GM21723 (cell line): ENCODE measurements around the gene PCDHGA9.
A peak's percentile ranks its signal among the peaks of the same experiment; 100 is the strongest.
"Not testable (repeated sequence)": the region's sequence is repeated elsewhere in the genome, so short reads cannot be mapped to it uniquely, and the experiment has no call there.

Source experiments
- ATAC-seq: cut with Tn5 transposase; IDR thresholded peaks from one replicate; pipeline ENCODE4 v1.9.1; 2021; ENCODE audit warnings: mild to moderate bottlenecking, moderate library complexity; ENCODE audit not compliant: unreplicated experiment

Gene PCDHGA9

DNA sequence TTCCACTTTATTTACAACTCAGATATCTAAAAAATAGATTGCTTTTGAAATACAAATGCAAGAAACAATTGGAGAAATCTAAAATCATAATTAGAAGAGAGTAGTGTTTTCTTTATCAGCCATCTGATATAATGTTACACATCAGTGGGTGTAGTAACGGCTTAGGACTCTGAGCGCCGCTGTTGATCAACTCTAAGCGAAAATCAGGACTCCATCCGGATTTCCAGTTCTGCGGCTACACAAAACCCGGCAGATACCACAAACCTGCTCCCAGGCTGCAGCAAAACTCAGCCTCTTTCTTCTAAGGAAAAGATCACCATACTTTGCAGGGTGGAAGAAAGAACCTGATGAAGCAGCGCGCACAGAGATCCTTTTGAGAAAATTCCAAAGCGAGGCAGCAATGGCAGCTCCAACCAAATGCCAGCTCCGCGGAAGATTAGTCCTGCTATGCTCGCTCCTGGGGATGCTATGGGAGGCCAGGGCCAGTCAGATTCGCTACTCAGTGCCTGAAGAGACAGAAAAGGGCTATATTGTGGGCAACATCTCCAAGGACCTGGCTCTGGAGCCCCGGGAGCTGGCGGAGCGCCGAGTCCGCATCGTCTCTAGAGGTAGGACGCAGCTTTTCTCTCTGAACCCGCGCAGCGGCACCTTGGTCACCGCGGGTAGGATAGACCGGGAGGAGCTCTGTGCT, at the start of gene PCDHGA9:
PCDHGA9 (plus strand) TSS at position 226 of the 691 bp plus-strand sequence; CDS start at position 401, 175 bp downstream.
- no peak for ATAC-seq

DNA sequence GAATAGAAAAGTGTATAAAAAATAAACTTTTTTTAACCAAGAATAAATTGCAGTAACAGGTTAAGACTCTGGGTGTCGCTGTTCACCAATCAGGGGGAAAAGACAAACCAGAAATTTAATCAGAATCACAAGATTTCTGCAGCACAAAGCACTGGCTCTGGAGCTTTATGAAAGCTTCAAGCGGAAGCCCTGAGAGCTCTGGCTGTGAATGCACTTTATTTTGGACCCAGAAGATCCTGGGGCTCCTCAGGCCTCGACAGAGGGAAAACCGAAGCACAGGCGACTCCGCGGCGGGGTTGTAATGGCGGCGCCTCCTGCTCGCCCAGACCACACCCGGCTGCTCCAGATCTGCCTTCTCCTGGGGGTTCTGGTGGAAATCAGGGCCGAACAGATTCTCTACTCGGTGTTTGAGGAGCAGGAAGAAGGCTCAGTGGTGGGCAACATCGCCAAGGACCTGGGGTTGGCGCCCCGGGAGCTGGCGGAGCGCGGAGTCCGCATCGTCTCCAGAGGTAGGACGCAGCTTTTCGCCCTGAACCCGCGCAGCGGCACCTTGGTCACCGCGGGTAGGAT, 47.6 kb upstream of the PCDHGA9 start, which contains the start of gene PCDHGA4:
PCDHGA4 (plus strand) TSS at position 122 of the 570 bp plus-strand sequence; CDS start at position 209, 87 bp downstream.
- no peak for ATAC-seq

- no peak for ATAC-seq
These were observed 46.9 kb upstream of the PCDHGA9 start for GRCh38 chr5:141355641-141356040.

- no peak for ATAC-seq
These were observed 46.4 kb upstream of the PCDHGA9 start for GRCh38 chr5:141356133-141356532.

DNA sequence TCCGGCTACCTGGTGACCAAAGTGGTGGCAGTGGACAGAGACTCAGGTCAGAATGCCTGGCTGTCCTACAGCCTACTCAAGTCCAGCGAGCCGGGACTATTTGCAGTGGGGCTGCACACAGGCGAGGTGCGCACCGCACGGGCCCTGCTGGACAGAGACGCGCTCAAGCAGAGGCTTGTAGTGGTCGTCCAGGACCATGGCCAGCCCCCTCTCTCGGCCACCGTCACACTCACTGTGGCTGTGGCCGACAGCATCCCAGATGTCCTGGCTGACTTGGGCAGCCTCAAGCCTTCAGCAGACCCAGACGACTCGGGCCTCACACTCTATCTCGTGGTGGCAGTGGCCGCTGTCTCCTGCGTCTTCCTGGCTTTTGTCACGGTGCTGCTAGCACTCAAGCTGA, 45.6 kb upstream of the PCDHGA9 start:
- ATAC-seq, result no peak

GRCh38 chr5:141359790-141360426, 42.7 kb upstream of the PCDHGA9 start, which contains the start of gene PCDHGB2:
Gene PCDHGB2 (plus strand): TSS chr5:141359994. CDS start chr5:141360136, 142 bp downstream.
- no peak for ATAC-seq

- no peak for ATAC-seq
These were observed 41.9 kb upstream of the PCDHGA9 start for GRCh38 chr5:141360685-141361084.

GRCh38 chr5:141362719-141363118, 39.9 kb upstream of the PCDHGA9 start:
- no peak for ATAC-seq

- ATAC-seq, result no peak
These were observed 38.5 kb upstream of the PCDHGA9 start, which contains the start of gene PCDHGA5 for GRCh38 chr5:141363952-141364660. Gene PCDHGA5 (plus strand): TSS chr5:141364162. CDS start chr5:141364331, 169 bp downstream.

DNA sequence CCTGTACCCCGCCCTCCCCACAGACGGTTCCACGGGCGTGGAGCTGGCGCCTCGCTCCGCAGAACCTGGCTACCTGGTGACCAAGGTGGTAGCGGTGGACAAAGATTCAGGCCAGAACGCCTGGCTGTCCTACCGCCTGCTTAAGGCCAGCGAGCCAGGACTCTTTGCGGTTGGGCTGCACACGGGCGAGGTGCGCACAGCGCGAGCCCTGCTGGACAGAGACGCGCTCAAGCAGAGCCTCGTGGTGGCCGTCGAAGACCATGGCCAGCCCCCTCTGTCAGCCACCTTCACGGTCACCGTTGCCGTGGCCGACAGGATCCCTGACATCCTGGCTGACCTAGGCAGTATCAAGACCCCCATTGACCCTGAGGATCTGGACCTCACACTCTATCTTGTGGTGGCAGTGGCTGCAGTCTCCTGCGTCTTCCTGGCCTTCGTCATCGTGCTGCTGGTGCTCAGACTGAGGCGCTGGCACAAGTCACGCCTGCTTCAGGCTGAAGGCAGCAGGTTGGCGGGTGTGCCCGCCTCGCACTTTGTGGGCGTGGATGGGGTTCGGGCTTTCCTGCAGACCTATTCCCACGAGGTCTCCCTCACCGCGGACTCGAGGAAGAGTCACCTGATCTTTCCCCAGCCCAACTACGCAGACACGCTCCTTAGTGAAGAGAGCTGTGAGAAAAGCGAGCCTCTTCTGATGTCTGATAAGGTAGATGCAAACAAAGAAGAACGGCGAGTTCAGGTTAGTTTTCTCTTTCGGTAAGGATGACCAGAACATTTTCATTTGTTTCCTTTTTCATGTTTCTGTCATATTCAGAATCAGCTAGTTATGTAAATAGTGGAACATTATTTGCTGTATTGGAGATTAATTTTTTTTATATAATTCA, 36.3 kb upstream of the PCDHGA9 start:
- ATAC-seq, result no peak

DNA sequence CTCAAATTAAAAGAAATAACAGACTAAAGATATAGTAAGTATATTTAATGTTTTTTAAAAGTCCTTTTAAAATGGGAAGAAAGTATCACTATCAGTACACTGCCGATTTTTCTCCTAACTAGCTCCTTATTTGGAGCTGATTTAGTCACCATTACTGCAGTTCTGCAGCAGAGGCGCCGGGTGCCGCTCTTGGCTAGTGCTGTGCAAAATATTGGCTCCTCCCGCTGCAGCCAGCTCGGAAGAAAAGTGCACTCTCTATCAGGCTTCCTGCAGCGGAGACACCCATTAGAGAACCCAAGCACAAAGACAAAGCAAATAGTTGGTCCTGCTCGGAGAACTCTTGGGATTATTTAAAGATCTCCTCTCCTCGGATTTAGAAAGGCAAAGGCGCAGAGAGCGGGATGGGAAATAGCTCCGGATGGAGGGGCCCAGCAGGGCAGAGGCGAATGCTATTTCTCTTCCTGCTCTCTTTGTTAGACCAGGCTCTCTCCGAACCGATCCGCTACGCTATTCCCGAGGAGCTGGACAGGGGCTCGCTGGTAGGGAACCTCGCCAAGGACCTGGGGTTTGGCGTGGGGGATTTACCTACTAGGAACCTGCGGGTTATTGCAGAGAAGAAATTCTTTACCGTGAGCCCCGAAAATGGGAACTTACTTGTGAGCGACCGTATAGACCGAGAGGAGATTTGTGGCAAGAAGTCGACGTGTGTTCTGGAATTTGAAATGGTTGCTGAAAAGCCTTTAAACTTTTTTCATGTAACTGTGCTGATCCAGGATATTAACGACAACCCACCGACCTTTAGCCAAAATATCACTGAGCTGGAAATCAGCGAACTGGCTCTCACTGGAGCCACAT, 32.4 kb upstream of the PCDHGA9 start, which contains the start of gene PCDHGB3:
PCDHGB3 (plus strand) TSS at position 249 of the 855 bp plus-strand sequence; CDS start at position 402, 153 bp downstream.
- ATAC-seq, result peak; percentile 97

DNA sequence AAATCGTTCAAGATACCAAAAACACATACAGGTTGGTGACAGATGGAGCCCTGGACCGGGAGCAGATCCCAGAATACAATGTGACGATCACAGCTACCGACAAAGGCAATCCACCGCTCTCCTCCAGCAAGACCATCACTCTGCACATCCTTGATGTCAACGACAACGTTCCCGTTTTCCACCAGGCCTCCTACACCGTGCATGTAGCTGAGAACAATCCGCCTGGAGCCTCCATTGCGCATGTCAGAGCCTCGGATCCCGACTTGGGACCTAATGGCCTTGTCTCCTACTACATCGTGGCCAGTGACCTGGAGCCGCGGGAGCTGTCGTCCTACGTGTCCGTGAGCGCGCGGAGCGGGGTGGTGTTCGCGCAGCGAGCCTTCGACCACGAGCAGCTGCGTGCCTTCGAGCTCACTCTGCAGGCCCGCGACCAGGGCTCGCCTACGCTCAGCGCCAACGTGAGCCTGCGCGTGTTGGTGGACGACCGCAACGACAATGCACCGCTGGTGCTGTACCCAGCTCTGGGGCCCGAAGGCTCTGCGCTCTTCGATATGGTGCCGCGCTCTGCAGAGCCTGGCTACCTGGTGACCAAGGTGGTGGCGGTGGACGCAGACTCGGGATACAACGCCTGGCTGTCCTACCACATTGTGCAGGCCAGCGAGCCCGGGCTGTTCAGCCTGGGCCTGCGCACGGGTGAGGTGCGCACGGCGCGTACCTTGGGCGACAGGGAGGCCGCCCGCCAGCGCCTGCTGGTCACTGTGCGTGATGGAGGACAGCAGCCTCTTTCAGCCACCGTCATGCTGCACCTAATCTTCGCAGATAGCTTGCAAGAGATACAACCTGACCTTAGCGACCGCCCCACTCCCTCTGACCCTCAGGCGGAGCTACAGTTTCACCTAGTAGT, 30.8 kb upstream of the PCDHGA9 start:
- ATAC-seq, result no peak

DNA sequence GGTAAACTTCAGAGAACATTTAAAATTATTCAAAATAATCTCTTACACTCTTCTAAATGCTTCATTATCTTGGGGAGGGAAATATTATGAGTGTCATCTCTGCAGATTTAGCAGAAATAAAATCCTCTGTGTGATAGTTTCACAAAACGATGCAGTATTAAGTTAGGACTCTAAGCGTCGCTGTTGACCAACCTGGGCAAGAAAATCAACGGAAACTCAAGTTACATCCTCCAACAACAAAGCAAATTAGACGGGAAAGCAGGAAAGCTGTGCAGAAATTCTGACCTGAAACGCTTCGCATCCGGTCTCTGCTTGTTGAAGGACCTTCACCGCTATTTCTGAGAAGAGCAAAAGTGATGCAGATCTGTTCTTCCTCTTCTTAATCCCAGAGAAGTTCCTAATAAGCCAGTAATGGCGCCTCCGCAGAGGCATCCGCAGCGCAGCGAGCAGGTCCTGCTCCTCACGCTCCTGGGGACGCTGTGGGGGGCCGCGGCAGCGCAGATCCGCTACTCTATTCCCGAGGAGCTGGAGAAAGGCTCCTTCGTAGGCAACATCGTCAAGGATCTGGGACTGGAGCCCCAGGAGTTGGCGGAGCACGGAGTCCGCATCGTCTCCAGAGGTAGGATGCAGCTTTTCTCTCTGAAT, 28.8 kb upstream of the PCDHGA9 start, which contains the start of gene PCDHGA6:
PCDHGA6 (plus strand) TSS at position 219 of the 645 bp plus-strand sequence; CDS start at position 412, 193 bp downstream.
- ATAC-seq, result no peak

DNA sequence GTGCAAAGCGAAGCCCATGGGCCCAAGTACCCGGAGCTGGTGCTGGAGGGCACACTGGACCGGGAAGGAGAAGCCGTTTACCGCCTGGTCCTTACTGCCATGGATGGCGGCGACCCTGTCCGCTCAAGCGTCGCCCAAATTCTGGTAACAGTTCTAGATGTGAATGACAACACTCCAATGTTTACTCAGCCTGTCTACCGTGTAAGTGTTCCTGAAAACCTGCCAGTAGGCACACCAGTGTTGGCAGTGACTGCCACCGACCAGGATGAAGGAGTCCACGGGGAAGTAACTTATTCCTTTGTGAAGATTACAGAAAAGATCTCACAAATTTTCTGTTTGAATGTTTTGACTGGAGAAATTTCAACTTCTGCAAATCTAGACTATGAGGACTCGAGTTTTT, 28.0 kb upstream of the PCDHGA9 start:
- no peak for ATAC-seq

DNA sequence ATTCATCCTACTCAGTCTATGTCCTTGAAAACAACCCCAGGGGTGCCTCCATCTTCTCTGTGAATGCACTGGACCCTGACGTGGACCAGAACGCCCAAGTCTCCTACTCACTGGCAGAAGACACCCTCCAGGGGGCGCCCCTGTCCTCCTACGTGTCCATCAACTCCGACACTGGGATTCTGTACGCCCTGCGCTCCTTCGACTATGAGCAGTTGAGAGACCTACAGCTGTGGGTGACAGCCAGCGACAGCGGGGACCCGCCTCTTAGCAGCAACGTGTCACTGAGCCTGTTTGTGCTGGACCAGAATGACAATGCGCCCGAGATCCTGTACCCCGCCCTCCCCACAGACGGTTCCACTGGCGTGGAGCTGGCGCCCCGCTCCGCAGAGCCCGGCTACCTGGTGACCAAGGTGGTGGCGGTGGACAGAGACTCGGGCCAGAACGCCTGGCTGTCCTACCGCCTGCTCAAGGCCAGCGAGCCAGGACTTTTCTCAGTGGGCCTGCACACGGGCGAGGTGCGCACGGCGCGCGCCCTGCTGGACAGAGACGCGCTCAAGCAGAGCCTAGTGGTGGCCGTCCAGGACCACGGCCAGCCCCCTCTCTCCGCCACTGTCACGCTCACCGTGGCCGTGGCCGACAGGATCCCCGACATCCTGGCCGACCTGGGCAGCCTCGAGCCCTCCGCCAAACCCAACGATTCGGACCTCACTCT, 27.0 kb upstream of the PCDHGA9 start:
- ATAC-seq, result not testable (repeated sequence)

DNA sequence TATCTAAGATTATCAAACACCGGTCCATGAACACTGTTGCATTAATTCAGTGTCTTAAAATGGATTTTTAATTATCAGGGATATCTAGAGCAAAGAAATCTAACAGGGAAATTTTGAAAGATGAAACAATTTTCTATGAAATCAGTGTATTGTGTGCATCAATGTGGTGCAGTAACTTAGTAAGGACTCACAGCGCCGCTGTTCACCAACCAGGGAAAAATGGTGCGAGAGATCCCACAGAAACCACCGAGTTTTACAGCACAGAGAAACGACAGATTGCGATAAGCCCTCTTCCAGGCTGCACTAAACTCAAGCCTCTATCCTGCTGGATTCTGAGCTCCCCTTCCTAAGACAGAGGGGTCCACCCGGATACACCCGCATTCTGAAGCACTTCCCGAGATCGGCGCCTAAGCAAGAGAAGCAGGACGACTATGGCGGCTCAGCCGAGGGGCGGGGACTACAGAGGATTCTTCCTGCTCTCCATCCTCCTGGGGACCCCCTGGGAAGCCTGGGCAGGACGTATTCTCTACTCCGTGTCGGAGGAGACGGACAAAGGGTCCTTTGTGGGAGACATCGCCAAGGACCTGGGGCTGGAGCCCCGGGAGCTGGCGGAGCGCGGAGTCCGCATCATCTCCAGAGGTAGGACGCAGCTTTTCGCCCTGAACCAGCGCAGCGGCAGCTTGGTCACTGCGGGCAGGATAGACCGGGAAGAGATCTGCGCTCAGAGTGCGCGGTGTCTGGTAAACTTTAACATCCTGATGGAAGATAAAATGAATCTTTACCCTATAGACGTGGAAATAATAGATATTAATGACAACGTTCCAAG, 19.9 kb upstream of the PCDHGA9 start, which contains the start of gene PCDHGA7:
PCDHGA7 (plus strand) TSS at position 274 of the 826 bp plus-strand sequence; CDS start at position 432, 158 bp downstream.
- ATAC-seq, result no peak
